HG03066 (cell line): Measurements from ENCODE around the gene SCFD1.
"Not testable (repeated sequence)": the region's sequence is repeated elsewhere in the genome, so short reads cannot be mapped to it uniquely, and the experiment has no call there.

ENCODE experiments used
- ATAC-seq: cut with Tn5 transposase; IDR thresholded peaks from one replicate; pipeline ENCODE4 v1.9.1; 2021; ENCODE audit warnings: low read depth; ENCODE audit not compliant: unreplicated experiment

Gene SCFD1

GRCh38 chr14:30610787-30611343, 11.3 kb upstream of the SCFD1 start:
- ATAC-seq = no peak

- ATAC-seq = no peak
Measured at GRCh38 chr14:30614155-30614554, 8.0 kb upstream of the SCFD1 start.

- ATAC-seq = peak; percentile 33
Measured at GRCh38 chr14:30620178-30620577, 1.9 kb upstream of the SCFD1 start.

- ATAC-seq = peak; percentile 18
Measured at GRCh38 chr14:30621354-30621939, 672 bp upstream of the SCFD1 start.

- ATAC-seq = no peak
Measured at GRCh38 chr14:30623412-30624131, 1.5 kb downstream of the SCFD1 start.

GRCh38 chr14:30624132-30624423, 2.0 kb downstream of the SCFD1 start:
- no peak for ATAC-seq

GRCh38 chr14:30625533-30625932, 3.4 kb downstream of the SCFD1 start:
- no peak for ATAC-seq

GRCh38 chr14:30629432-30629831, 7.3 kb downstream of the SCFD1 start:
- ATAC-seq = not testable (repeated sequence)

- ATAC-seq = no peak
Measured at GRCh38 chr14:30630248-30630647, 8.1 kb downstream of the SCFD1 start.

- ATAC-seq = no peak
Measured at GRCh38 chr14:30632730-30633129, 10.6 kb downstream of the SCFD1 start.

- ATAC-seq = no peak
Measured at GRCh38 chr14:30638926-30639325, 16.8 kb downstream of the SCFD1 start.

GRCh38 chr14:30641207-30641606, 19.1 kb downstream of the SCFD1 start:
- ATAC-seq = no peak

- ATAC-seq = not testable (repeated sequence)
Measured at GRCh38 chr14:30644462-30644861, 22.3 kb downstream of the SCFD1 start.

- no peak for ATAC-seq
Measured at GRCh38 chr14:30645600-30645999, 23.5 kb downstream of the SCFD1 start.

- ATAC-seq = no peak
Measured at GRCh38 chr14:30648471-30648870, 26.4 kb downstream of the SCFD1 start.

- no peak for ATAC-seq
Measured at GRCh38 chr14:30651937-30652336, 29.8 kb downstream of the SCFD1 start.

- ATAC-seq = no peak
Measured at GRCh38 chr14:30655124-30655523, 33.0 kb downstream of the SCFD1 start.

GRCh38 chr14:30655658-30656057, 33.5 kb downstream of the SCFD1 start:
- ATAC-seq = no peak

GRCh38 chr14:30656190-30656632, 34.1 kb downstream of the SCFD1 start:
- ATAC-seq = no peak

- no peak for ATAC-seq
Measured at GRCh38 chr14:30657050-30657449, 34.9 kb downstream of the SCFD1 start.

GRCh38 chr14:30657606-30658163, 35.6 kb downstream of the SCFD1 start:
- no peak for ATAC-seq

GRCh38 chr14:30658645-30659044, 36.5 kb downstream of the SCFD1 start:
- no peak for ATAC-seq
